Measurements from ENCODE around the gene PSMD4.

DNA sequence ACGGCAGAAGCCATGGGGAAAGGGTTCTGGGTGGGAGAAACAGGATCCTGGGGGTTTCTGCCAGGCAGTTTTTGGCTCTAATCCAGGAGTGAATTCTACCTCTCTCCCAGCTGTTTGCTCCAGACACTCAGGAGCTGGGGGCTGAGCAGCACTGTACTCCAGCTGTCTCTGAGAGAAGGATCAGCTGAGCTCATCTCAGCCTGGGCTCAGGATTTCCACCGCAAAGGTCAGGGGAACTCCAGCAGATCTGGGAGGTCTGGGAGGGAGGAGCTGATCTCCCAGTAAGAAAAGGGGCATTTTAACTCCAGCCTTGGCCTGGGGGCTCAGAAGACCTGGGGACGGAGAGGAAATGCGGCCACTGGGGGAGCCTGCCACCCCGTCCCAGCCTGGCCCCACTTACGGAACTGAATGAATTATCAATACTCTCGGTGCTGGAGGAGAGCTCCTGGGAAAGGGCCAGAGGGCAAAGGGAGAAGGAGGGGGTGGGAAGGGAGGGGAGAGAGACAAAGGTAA is 55.3 kb downstream of the PSMD4 start:
- TF ChIP-seq, protein P1, sequence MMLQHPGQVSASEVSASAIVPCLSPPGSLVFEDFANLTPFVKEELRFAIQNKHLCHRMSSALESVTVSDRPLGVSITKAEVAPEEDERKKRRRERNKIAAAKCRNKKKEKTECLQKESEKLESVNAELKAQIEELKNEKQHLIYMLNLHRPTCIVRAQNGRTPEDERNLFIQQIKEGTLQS (IDR thresholded peaks at IDR 0.05; ENCODE audit: insufficient read depth, low read depth, low read length), result no peak
- TF ChIP-seq POLR2AphosphoS5 (IDR thresholded peaks at IDR 0.05; ENCODE audit: low read depth, low read length), result no peak

All from H1 (cell line).